HG02798 (cell line): ENCODE data around the gene AK8.

ENCODE experiments used
- ATAC-seq: cut with Tn5 transposase; IDR thresholded peaks from one replicate; pipeline ENCODE4 v1.9.1; 2021; ENCODE audit warnings: mild to moderate bottlenecking; ENCODE audit not compliant: unreplicated experiment, poor library complexity

AK8 gene

GRCh38 chr9:132828201-132828770 is 49.8 kb downstream of the AK8 start:
- ATAC-seq = no peak

DNA sequence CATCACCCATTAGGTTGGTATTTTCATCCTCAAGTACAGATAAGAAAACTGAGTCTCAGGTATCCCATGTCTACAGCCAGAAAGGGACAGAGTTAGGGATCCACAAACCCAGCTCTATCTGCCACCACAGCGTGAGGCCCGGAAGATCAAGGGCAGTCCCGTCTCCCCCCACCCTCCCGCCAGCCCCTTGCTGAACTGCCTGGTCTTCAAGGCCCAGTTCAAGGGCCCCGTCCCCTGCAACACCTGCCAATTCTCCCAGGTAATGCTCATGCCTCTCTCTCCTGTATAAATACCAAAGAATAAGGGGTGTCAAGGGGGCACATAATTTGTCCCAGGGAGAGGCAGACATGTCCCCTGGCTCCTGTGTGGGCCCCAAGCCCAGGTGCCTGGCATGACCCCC is 50.7 kb downstream of the AK8 start:
- ATAC-seq = no peak

DNA sequence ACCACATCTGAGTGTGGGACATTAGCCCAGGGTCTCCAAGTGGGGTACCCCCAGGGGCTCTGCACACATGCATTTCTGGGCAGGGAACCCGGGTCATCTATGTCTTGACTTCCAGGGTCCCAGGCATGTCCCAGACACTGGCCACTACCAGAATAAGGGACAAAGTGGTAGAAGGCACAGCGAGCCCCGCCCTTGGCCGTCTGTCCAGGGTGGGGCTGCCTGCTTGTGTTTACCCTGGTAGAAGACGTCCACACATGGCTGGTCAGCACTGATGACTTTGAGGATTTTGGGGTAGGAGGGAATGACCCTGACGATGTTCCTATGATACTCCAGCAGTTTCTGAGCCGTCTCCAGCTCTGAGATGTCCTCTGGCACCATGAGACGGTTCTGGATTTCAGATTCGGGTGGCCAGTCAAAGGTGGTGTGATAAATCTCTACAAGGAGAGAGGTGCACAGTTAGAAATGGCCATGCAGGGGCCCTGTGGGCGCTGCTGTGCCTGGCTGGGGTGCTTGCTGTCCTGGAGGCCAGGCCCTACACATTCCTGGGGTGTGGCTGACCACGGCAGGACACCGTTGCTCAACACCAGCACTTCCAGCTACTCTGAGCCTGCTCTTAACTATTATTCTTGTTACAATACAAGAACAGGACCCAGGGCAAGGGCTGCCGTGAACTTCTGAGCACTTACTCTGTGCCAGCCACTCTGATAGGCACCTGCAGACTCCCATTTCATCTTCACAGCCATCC is 51.3 kb downstream of the AK8 start:
- ATAC-seq = no peak

- ATAC-seq = no peak
Measured at GRCh38 chr9:132826131-132826530, 52.0 kb downstream of the AK8 start.

GRCh38 chr9:132825430-132825829 is 52.7 kb downstream of the AK8 start:
- ATAC-seq = no peak

DNA sequence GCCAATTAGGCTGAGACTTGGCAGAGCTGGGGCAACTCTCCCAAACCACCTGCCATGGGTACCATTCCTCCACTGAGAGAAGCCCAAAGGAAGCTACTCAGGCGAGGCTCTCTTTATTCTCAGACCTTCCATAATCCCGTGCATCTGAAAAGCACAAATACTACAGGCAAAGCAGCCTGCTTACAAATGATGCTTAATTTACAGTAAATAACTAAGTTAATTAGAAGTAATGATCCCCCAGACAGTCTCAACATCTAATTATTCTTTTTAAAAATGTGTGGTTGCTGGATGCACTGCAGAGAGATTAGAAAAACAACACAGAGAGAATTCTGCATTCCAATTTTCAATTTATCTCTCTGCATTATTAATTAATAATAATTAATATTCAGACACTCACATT is 53.1 kb downstream of the AK8 start:
- no peak for ATAC-seq

DNA sequence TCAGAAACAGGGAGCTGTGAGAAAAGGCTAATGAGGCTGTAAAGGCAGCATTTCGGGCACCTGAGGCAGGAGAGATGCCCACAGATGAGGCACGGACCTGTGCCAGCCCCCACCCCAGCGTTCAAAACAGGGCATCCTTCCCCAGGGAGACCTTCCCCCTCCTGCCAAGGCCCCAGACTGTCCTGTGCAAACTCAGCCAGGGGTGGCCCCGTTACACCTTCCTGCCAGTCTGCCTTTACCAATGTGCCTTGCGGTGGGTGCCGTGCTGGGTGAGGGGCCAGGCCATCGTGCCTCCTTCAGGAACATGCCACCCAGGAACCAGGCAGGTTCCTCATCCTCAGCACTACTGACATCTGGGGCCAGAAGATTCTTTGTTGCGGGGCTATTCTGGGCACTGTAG is 53.9 kb downstream of the AK8 start:
- ATAC-seq = no peak

DNA sequence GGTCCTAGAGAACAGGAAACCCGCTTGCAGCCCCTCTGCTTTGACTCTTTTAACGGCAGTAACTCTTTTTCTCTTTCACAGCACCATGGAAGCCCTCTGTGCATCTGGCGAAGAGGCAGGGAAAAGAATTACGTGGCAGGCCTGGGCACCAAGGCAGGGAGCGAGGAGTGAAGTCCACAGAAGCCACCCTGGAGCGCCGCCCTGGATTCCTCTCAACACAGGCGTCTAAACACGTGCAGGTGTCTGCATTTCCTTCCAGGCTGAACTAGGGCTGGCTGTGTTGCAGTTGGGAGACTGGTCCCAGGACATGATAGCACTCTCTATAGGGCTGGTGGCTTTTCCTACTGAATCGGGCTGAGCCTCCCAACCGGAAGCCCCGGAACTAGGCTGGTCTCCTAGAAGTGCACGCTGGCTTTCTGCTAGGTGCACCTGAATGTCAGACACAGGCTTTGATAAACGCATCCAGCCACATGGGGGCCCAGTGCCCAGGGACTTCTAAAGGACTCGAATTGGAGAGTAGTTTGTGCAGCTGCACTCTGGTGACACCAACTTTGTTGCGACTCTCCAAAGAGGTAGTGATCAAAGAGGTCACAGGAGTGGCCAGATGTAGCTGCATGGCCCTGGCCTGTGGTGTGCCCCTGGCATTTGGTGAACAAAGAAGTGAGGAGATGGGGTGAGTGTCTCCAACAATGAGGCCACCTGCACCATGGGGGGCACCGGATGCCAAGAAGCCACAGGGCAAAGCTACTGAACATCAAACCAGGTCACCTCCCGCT is 54.5 kb downstream of the AK8 start:
- no peak for ATAC-seq

DNA sequence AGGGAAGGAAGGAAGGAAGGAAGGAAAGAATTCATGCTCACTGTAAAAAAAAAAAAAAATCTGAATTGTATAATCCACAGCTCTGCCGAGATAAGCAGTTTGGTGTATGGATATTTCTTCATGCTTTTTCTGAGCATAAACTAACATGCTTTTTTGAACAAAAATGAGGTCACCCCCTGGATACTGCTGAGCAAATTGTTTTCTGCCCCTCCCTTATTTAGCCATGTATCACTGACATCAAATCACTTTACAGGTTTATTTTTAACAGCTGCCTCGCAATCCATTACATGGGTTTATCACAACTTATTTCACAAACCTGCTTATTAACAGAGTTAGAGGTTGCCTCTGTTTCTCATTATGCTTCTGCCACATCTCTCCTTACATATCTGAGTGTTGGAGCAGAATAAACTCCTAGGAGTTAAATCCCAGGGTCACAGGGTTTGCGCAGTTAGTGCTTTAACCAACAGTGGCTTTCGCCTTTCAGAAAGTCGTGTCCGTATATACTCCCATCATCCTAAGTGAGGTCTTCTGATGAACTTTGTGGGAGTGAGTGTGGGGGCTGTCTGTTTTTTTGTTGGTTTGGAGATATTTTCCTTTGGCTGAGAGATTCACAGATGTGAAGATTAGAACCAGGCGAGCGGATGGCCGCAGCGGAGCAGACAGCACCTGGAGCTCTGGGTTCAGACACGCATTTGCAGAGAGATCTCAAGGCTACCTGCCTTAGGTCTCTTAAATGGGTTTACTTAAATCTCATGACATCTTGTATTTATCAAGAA is 57.7 kb downstream of the AK8 start:
- no peak for ATAC-seq

DNA sequence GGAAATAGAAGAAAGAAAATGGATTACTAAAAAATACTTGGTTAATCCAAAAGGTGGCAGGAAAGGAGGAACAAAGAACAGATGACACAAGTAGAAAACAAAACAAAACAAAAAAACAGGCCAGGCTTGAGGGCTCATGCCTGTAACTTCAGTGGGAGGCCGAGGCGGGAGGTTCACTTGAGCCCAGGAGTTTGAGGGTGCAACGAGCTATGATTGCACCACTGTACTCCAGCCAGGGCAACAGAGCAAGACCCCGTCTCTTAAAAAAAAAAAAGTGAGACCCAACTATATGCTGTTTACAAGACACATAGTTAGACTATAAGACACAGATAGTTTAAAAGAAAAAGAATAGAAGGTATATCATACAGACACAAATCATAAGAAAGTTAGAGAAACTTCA is 59.5 kb downstream of the AK8 start:
- no peak for ATAC-seq

DNA sequence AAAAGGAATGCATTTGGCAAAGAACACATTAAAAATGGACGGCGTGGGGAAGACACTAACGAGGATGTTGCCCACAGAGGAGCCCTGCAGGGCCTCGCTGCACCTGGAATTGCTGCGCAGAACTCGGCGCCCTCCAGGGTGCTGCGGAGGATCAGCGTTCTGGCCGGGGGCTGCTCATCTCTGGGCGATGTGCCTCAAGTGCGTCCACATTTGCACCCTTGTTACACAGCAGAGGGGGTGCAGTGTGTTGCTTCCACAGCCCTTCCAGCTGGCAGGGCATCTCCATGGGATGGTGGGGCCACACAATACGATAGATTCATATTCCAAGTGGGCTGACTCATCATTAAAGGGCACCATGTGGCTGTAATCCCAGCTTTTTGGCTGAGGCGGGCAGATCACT is 63.1 kb downstream of the AK8 start:
- ATAC-seq = no peak

DNA sequence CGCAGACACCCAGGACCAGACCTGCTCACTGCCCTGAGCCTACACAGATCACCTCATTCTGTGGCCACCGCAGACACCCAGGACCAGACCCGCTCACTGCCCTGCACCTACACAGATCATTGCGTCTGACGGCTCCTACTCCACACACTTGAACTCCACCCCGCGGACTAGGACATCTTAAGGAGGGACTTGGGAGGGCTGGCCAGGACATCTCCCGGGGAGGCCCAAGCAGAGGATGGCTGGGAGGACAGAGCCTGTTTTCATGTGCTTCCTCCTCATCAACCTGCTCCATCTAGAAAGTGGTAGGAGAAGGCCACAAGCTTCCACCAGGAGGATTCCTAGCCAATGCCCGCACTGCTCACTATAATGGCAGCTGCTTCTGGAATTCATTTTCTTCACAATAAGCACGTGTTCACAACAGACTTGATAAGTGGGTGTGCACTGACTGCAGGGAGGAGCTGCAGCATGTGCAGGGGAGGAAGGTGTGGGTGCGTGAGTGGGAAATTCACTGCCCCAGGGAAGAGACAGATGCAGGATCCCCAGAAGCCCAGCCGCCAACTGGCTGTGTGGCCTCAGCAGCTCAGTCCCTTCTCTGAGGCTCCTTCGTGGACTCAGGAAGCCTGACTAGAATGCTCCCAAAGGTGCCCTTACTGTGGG is 64.8 kb downstream of the AK8 start:
- no peak for ATAC-seq

GRCh38 chr9:132811985-132812384 is 66.1 kb downstream of the AK8 start:
- ATAC-seq = no peak

DNA sequence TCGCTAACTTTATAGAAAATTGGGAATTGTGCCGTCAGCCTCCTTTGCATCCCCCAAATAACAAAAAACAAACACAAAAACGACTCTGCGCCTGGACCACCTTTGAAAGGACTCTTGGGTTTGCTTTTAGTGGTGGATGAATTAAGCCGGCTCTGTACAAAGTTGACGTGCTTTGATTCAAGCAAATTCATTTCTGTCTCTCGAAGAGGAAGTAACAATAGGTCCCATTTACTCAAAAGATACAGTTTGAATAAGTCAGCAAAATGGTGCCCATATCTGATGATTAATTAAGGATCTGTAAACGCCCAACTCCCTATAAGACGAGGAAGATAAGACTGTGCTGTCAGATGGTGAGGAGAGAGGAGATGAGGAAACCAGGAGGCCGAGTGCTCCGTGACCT is 67.8 kb downstream of the AK8 start:
- ATAC-seq = no peak

GRCh38 chr9:132809677-132810271 is 68.3 kb downstream of the AK8 start:
- no peak for ATAC-seq

DNA sequence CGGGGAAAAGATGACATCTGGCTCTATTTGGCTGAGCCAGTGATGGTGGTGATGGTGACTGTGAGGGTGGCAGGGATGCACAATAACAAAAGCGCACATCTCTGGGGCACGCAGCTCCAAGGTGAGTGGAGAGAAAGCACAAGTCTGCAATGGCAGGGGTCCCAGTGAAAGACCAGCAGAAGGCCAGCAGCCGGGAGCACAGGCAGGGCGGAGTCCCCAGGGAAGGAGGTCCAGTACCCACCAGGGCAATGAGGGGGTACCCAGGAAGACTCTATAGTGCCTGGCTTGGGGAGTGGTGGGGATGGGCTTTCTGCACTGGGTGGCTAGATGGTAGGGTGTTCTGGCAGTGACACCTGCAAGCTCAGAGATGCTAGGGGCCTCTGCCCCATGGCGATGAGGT is 69.4 kb downstream of the AK8 start:
- no peak for ATAC-seq

DNA sequence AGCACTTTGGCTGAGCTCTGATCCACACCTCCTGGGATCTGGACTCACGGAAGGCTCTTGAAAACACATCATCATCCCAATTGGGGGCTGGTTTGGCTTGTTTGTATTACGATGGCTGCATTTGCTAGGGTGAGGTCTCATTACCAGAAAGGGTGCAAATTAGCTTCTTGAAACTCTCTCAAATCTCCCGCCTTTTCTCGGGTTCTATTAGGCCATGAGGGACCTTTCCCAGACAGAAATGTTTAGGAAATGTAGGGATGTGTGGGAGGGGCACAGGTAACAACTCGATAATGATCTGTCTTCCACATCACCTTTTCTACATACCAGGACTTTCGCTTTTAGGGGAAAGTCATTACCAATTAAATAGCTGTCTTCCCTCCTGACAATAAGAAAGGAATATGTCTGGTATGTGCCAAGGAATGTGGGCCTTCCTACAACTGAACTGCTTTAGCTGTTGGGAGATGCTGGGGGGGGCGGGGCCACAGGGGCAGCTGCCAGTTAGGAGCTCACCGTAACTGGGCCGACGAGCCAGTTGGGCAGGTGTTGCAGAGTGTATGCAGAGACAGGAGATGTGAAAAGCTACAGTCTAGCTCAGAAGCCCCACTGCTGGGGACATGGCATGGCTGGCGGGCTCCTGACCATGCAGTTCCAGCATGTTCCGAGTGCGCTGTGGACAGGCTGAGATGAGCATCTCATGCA is 71.2 kb downstream of the AK8 start:
- no peak for ATAC-seq

GRCh38 chr9:132806306-132806705 is 71.8 kb downstream of the AK8 start:
- ATAC-seq = no peak

GRCh38 chr9:132804576-132805295 is 73.3 kb downstream of the AK8 start:
- no peak for ATAC-seq
